Naive thymus-derived CD4-positive, alpha-beta T cell (primary cell): ENCODE measurements around the gene TRMO. TPM values are rescaled to one million over a fixed set of nuclear protein-coding genes. Genes with fewer than 3 reads are reported as not detected.
A peak's percentile ranks its signal among the peaks of the same experiment; 100 is the strongest.
"Not testable (repeated sequence)": the region's sequence is repeated elsewhere in the genome, so short reads cannot be mapped to it uniquely, and the experiment has no call there.

Experiments used
- ATAC-seq: fragments of 150-1000 bp; cut with Tn5 transposase; 2 replicates; pipeline ENCODE4 v1.10.0; 2021; ENCODE audit warnings: mild to moderate bottlenecking, moderate library complexity
- CTCF ChIA-PET: fragments of 350-600 bp; sonication (Branson Sonifier 250); formaldehyde crosslinking; loops from one replicate; lab custom pipeline; 2021; ENCODE audit warnings: antibody characterized with exemption; lab: Charles Lee
- POLR2A ChIA-PET: fragments of 350-600 bp; sonication (Branson Sonifier 250); formaldehyde crosslinking; loops from one replicate; lab custom pipeline; 2021; ENCODE audit warnings: antibody characterized with exemption, inconsistent platforms; lab: Charles Lee
- DNase-seq, 9 donors: peaks; one replicate each; pipeline versions ENCODE4 v3.0.0 to v3.0.0-alpha.2; 2020 to 2022; ENCODE audit warnings: mixed read lengths in 1 of 9
- H3K27ac ChIP-seq: one replicate; pipeline ENCODE4 v1.7.0; 2013; ENCODE audit warnings: mild to moderate bottlenecking, low read depth, low read length, moderate library complexity
- H3K27me3 ChIP-seq, 2 donors: one replicate each; pipeline ENCODE4 v1.7.0; 2013; ENCODE audit warnings: low read length in 2 of 2, mild to moderate bottlenecking in 2 of 2, moderate library complexity in 2 of 2; ENCODE audit not compliant: control insufficient read depth in 2 of 2, insufficient read depth in 2 of 2
- H3K36me3 ChIP-seq, 3 experiments: 1 replicate in 2 of 3; 2 replicates in 1 of 3; pipeline ENCODE4 v1.7.0; 2013; ENCODE audit warnings: low read length in 3 of 3, mild to moderate bottlenecking in 3 of 3, moderate library complexity in 1 of 3; ENCODE audit not compliant: insufficient read depth in 3 of 3, control insufficient read depth in 2 of 3
- H3K4me1 ChIP-seq, 2 donors: one replicate each; pipeline ENCODE4 v1.7.0; 2013; ENCODE audit warnings: low read length in 2 of 2, mild to moderate bottlenecking in 2 of 2, moderate library complexity in 1 of 2; ENCODE audit not compliant: control insufficient read depth in 2 of 2, insufficient read depth in 2 of 2
- H3K4me3 ChIP-seq: 2 replicates; pipeline ENCODE4 v1.7.0; 2013; ENCODE audit warnings: mild to moderate bottlenecking, low read length
- H3K9me3 ChIP-seq, 3 experiments: 1 replicate in 2 of 3; 2 replicates in 1 of 3; pipeline ENCODE4 v1.7.0; 2013; ENCODE audit warnings: low read length in 3 of 3; ENCODE audit not compliant: control insufficient read depth in 2 of 3
- H3K27ac Mint-ChIP-seq, 9 donors: one replicate each; pipeline ENCODE4 v1.8.0; 2020 to 2022; ENCODE audit warnings: mixed read lengths in 9 of 9, mild to moderate bottlenecking in 8 of 9, moderate library complexity in 5 of 9, inconsistent platforms in 2 of 9
- H3K27me3 Mint-ChIP-seq, 5 donors: one replicate each; pipeline ENCODE4 v1.8.0; 2021 to 2022; ENCODE audit warnings: mixed read lengths in 5 of 5, mild to moderate bottlenecking in 1 of 5
- H3K36me3 Mint-ChIP-seq, 5 donors: one replicate each; pipeline ENCODE4 v1.8.0; 2020 to 2022; ENCODE audit warnings: mixed read lengths in 5 of 5, mild to moderate bottlenecking in 3 of 5, inconsistent platforms in 1 of 5
- H3K4me1 Mint-ChIP-seq, 7 donors: one replicate each; pipeline ENCODE4 v1.8.0; 2020 to 2022; ENCODE audit warnings: mixed read lengths in 7 of 7, mild to moderate bottlenecking in 3 of 7, inconsistent platforms in 1 of 7
- H3K4me3 Mint-ChIP-seq, 10 donors: one replicate each; pipeline ENCODE4 v1.8.0; 2020 to 2022; ENCODE audit warnings: mild to moderate bottlenecking in 10 of 10, mixed read lengths in 10 of 10, moderate library complexity in 6 of 10, inconsistent platforms in 2 of 10
- H3K9me3 Mint-ChIP-seq, 11 donors: one replicate each; pipeline ENCODE4 v1.8.0; 2020 to 2022; ENCODE audit warnings: mixed read lengths in 11 of 11, mild to moderate bottlenecking in 4 of 11, inconsistent platforms in 1 of 11, moderate library complexity in 1 of 11
- intact Hi-C, 2 donors: fragments of 100-400 bp; cut with micrococcal nuclease; formaldehyde crosslinking; loops; one replicate each; pipeline ENCODE4 v1.15.1; 2023
- polyA plus RNA-seq, 2 donors: library from polyadenylated mRNA; unstranded; fragments of 300-500 nt; fragmentation: Illumina TruSeq; gene quantifications; one replicate each; pipeline ENCODE4 v1.2.3, GENCODE V29; 2021
- total RNA-seq, 6 experiments: library from RNA in 5 of 6; stranded (reverse) in 5 of 6; gene quantifications; 1 replicate in 5 of 6; 2 replicates in 1 of 6; pipeline ENCODE4 v1.2.3 and lab custom pipeline; 2021 to 2026

The TRMO gene
- total and polyA plus RNA-seq, 7 experiments from 2014 or later: 24.5 to 55.3 (median 35.0) TPM

GRCh38 chr9:97963232-97963631, 40.9 kb upstream of the TRMO start:
- intact Hi-C loops: no loop called here
- Histone ChIP-seq H3K27ac (no peak overlapping the region), H3K27me3 (no peaks in the 10 kb centered on the region), H3K9me3 (no peaks in the 10 kb centered on the region), H3K4me1 (no peaks in the 10 kb centered on the region), H3K4me3 (no peak overlapping the region), H3K36me3 (no peaks in the 10 kb centered on the region)
- H3K4me3 Mint-ChIP-seq: no peak overlapping the region
- peaks cover 0 to 15% (median 3%) of the 10 kb centered on the region in 5 donors for H3K27me3 Mint-ChIP-seq
- peaks cover 0 to 8% (median 2%) of the 10 kb centered on the region in 7 donors for H3K4me1 Mint-ChIP-seq
- no peak overlapping the region for H3K27ac Mint-ChIP-seq
- no peaks in the 10 kb centered on the region for H3K36me3 Mint-ChIP-seq
- ATAC-seq: no peak
- H3K9me3 Mint-ChIP-seq: no peaks in the 10 kb centered on the region
- ChIA-PET POLR2A (interaction anchor here (0.7 to 1.5 kb wide), 3 partner anchors 17 to 69 kb away, joined by 3 to 4 read pairs (median 3); no protein-coding TSS in a partner anchor), CTCF (interaction anchor here (1.4 to 2.2 kb wide), 2 partner anchors 9 to 40 kb away, joined by 4 to 11 read pairs; partner anchors contain the start of gene TRMO)
- DNase-seq: no peak

GRCh38 chr9:97962575-97962974, 40.3 kb upstream of the TRMO start:
- peaks cover 0 to 15% (median 3%) of the 10 kb centered on the region in 5 donors for H3K27me3 Mint-ChIP-seq
- Histone ChIP-seq H3K36me3 (no peaks in the 10 kb centered on the region), H3K27ac (no peak overlapping the region), H3K4me1 (no peaks in the 10 kb centered on the region), H3K9me3 (no peaks in the 10 kb centered on the region), H3K27me3 (no peaks in the 10 kb centered on the region), H3K4me3 (no peak overlapping the region)
- ATAC-seq (no peak), DNase-seq (no peak)
- intact Hi-C loops: no loop called here
- ChIA-PET CTCF (interaction anchor here (1.3 to 2.2 kb wide), 3 partner anchors 9 to 72 kb away, joined by 3 to 11 read pairs (median 4); partner anchors contain the start of gene TRMO), POLR2A (interaction anchor here (1.5 kb wide), 2 partner anchors 18 to 20 kb away, joined by 4 to 6 read pairs; partner anchors contain the start of gene ANP32B)
- no peaks in the 10 kb centered on the region for H3K9me3 Mint-ChIP-seq
- H3K27ac Mint-ChIP-seq: no peak overlapping the region
- H3K4me1 Mint-ChIP-seq: peaks cover 0 to 8% (median 0%) of the 10 kb centered on the region in 7 donors
- no peak overlapping the region for H3K4me3 Mint-ChIP-seq
- H3K36me3 Mint-ChIP-seq: no peaks in the 10 kb centered on the region

- ChIA-PET CTCF (interaction anchor here (1.3 to 2.2 kb wide), 2 partner anchors 39 to 72 kb away, joined by 3 to 11 read pairs; partner anchors contain the start of gene TRMO), POLR2A (interaction anchor here (1.5 kb wide), 2 partner anchors 18 to 20 kb away, joined by 4 to 6 read pairs; partner anchors contain the start of gene ANP32B)
- no peak overlapping the region for H3K4me3 ChIP-seq
- H3K36me3 Mint-ChIP-seq: no peaks in the 10 kb centered on the region
- H3K27me3 ChIP-seq: no peaks in the 10 kb centered on the region
- no peaks in the 10 kb centered on the region for H3K36me3 ChIP-seq
- no peak overlapping the region for H3K27ac ChIP-seq
- DNase-seq (no peak), ATAC-seq (no peak)
- peaks cover 0 to 8% (median 0%) of the 10 kb centered on the region in 7 donors for H3K4me1 Mint-ChIP-seq
- H3K4me1 ChIP-seq: no peaks in the 10 kb centered on the region
- no peak overlapping the region for H3K4me3 Mint-ChIP-seq
- peaks cover 0 to 15% (median 3%) of the 10 kb centered on the region in 5 donors for H3K27me3 Mint-ChIP-seq
- H3K9me3 Mint-ChIP-seq: no peaks in the 10 kb centered on the region
- no peaks in the 10 kb centered on the region for H3K9me3 ChIP-seq
- intact Hi-C loops: no loop called here
- no peak overlapping the region for H3K27ac Mint-ChIP-seq
Observed at GRCh38 chr9:97962136-97962535, 39.8 kb upstream of the TRMO start.

- POLR2A ChIA-PET: interaction anchor here (0.7 to 1.5 kb wide), 3 partner anchors 17 to 76 kb away, joined by 3 to 6 read pairs (median 3); partner anchors contain the start of gene ANP32B
- Histone ChIP-seq H3K4me1 (no peaks in the 10 kb centered on the region), H3K4me3 (no peak overlapping the region), H3K27ac (no peak overlapping the region), H3K9me3 (no peaks in the 10 kb centered on the region), H3K36me3 (no peaks in the 10 kb centered on the region), H3K27me3 (no peaks in the 10 kb centered on the region)
- ATAC-seq (no peak), DNase-seq (no peak)
- intact Hi-C loops: no loop called here
- Mint-ChIP-seq H3K4me1 (peaks cover 0 to 8% (median 0%) of the 10 kb centered on the region in 7 donors), H3K27ac (no peak overlapping the region), H3K4me3 (no peak overlapping the region), H3K27me3 (peaks cover 0 to 14% (median 3%) of the 10 kb centered on the region in 5 donors), H3K9me3 (no peaks in the 10 kb centered on the region), H3K36me3 (no peaks in the 10 kb centered on the region)
- CTCF ChIA-PET: interaction anchor here (1.3 kb wide), 1 partner anchor 73 kb away, joined by 3 read pairs; no protein-coding TSS in a partner anchor
Observed at GRCh38 chr9:97961361-97961760, 39.1 kb upstream of the TRMO start.

GRCh38 chr9:97960678-97961328, 38.5 kb upstream of the TRMO start:
- H3K4me1 ChIP-seq, H3K4me3 ChIP-seq, H3K4me1 Mint-ChIP-seq, ATAC-seq, H3K9me3 ChIP-seq, intact Hi-C loops, H3K27me3 ChIP-seq, H3K27ac ChIP-seq, H3K4me3 Mint-ChIP-seq, DNase-seq, H3K9me3 Mint-ChIP-seq, H3K36me3 Mint-ChIP-seq, H3K36me3 ChIP-seq: not testable (repeated sequence)
- ChIA-PET CTCF (interaction anchor here (0.5 to 11.8 kb wide), 3 partner anchors 23 to 77 kb away, joined by 3 to 118 read pairs (median 4); partner anchors contain the start of gene TRMO), POLR2A (interaction anchor here (0.7 to 3.3 kb wide), 3 partner anchors 17 to 77 kb away, joined by 3 to 20 read pairs (median 4); partner anchors contain the start of gene TRMO)
- peaks cover 0 to 11% (median 3%) of the 10 kb centered on the region in 5 donors for H3K27me3 Mint-ChIP-seq
- peak overlapping the region in 1 of 9 donors; percentile 6 for H3K27ac Mint-ChIP-seq

- H3K27ac Mint-ChIP-seq: peak overlapping the region in 1 of 9 donors; percentile 11
- Histone ChIP-seq H3K27me3 (no peaks in the 10 kb centered on the region), H3K4me3 (no peak overlapping the region), H3K4me1 (no peaks in the 10 kb centered on the region), H3K9me3 (no peaks in the 10 kb centered on the region), H3K27ac (no peak overlapping the region), H3K36me3 (no peaks in the 10 kb centered on the region)
- H3K36me3 Mint-ChIP-seq: no peaks in the 10 kb centered on the region
- H3K9me3 Mint-ChIP-seq: no peaks in the 10 kb centered on the region
- ATAC-seq (no peak), DNase-seq (no peak)
- no peak overlapping the region for H3K4me3 Mint-ChIP-seq
- POLR2A ChIA-PET: interaction anchor here (0.8 to 3.3 kb wide), 8 partner anchors 12 to 69 kb away, joined by 3 to 20 read pairs (median 4); partner anchors contain the start of genes ANP32B and TRMO
- intact Hi-C loops: no loop called here
- peaks cover 0 to 8% (median 3%) of the 10 kb centered on the region in 7 donors for H3K4me1 Mint-ChIP-seq
- H3K27me3 Mint-ChIP-seq: peaks cover 0 to 9% (median 3%) of the 10 kb centered on the region in 5 donors
- CTCF ChIA-PET: interaction anchor here (0.7 to 11.8 kb wide), 6 partner anchors 12 to 78 kb away, joined by 3 to 118 read pairs (median 3); partner anchors contain the start of gene TRMO
Observed at GRCh38 chr9:97959585-97959984, 37.3 kb upstream of the TRMO start.
